Endodermal cell (in vitro differentiated cells): Measurements from ENCODE around the gene WIPF1. TPM values are rescaled to one million over a fixed set of nuclear protein-coding genes. Genes with fewer than 3 reads are reported as not detected.

ENCODE experiments used
- DNase-seq: peaks from one replicate; pipeline ENCODE4 v3.0.0-alpha.2; 2017
- H3K27ac ChIP-seq: 2 replicates; pipeline ENCODE4 v1.5.1; 2013; ENCODE audit warnings: mild to moderate bottlenecking, low read depth, low read length, moderate library complexity
- H3K27me3 ChIP-seq: 2 replicates; pipeline ENCODE4 v1.6.1; 2013; ENCODE audit warnings: mild to moderate bottlenecking, low read length, moderate library complexity; ENCODE audit not compliant: insufficient read depth, control insufficient read depth, poor library complexity, severe bottlenecking
- H3K36me3 ChIP-seq: 2 replicates; pipeline ENCODE4 v1.7.0; 2013; ENCODE audit warnings: mild to moderate bottlenecking, low read length, moderate library complexity; ENCODE audit not compliant: control insufficient read depth, insufficient read depth
- H3K4me1 ChIP-seq: one replicate; pipeline ENCODE4 v1.7.0; 2013; ENCODE audit warnings: low read length; ENCODE audit not compliant: control insufficient read depth, insufficient read depth
- H3K4me3 ChIP-seq: 2 replicates; pipeline ENCODE4 v1.5.1; 2013; ENCODE audit warnings: mild to moderate bottlenecking, low read length, moderate library complexity
- H3K9ac ChIP-seq: 2 replicates; pipeline ENCODE4 v1.6.1; 2013; ENCODE audit warnings: mild to moderate bottlenecking, low read length, moderate library complexity; ENCODE audit not compliant: poor library complexity, severe bottlenecking; ENCODE audit errors: extremely low read depth
- H3K9me3 ChIP-seq: 2 replicates; pipeline ENCODE4 v1.6.1; 2013; ENCODE audit warnings: mild to moderate bottlenecking, low read length, moderate library complexity; ENCODE audit not compliant: control insufficient read depth
- H3K27ac Mint-ChIP-seq: 2 replicates; pipeline ENCODE4 v1.8.0; 2020; ENCODE audit warnings: mixed read lengths
- H3K27me3 Mint-ChIP-seq: 2 replicates; pipeline ENCODE4 v1.8.0; 2021; ENCODE audit warnings: mild to moderate bottlenecking, mixed read lengths; ENCODE audit not compliant: insufficient read depth
- H3K36me3 Mint-ChIP-seq: 2 replicates; pipeline ENCODE4 v1.8.0; 2020; ENCODE audit warnings: low read depth, mixed read lengths
- H3K4me1 Mint-ChIP-seq: 2 replicates; pipeline ENCODE4 v1.8.0; 2020; ENCODE audit warnings: mixed read lengths
- H3K4me3 Mint-ChIP-seq: 2 replicates; pipeline ENCODE4 v1.8.0; 2020; ENCODE audit warnings: mild to moderate bottlenecking, moderate library complexity, mixed read lengths
- H3K9me3 Mint-ChIP-seq: 2 replicates; pipeline ENCODE4 v1.8.0; 2020; ENCODE audit warnings: mild to moderate bottlenecking, mixed read lengths
- WGBS, 2 experiments: methylation state at CpG; one replicate each; pipeline versions ENCODE4 v1.1.5 to v1.1.7; 2013; ENCODE audit warnings: missing lambda C conversion rate in 2 of 2, mixed read lengths in 1 of 2; ENCODE audit not compliant: insufficient coverage in 1 of 2, insufficient read length in 1 of 2; 5-methylcytosine and 5-hydroxymethylcytosine counted together
- total RNA-seq, 2 donors: library from RNA; stranded (reverse); fragmentation: NEBNext Ultra II Directional in 1 of 2; extraction: Animal tissue kit (Norgen Biotek cat#: 25700) in 1 of 2; gene quantifications; 2 replicates in 1 of 2; 3 replicates in 1 of 2; pipeline ENCODE4 v1.2.1, GENCODE V29; 2021
- TF ChIP-seq, protein P1 (sequence below): fragments of 200-600 bp; sonication (generic); conservative IDR thresholded peaks from 2 replicates; pipeline ENCODE4 v1.5.0; 2021; ENCODE audit warnings: antibody characterized with exemption, mild to moderate bottlenecking

The WIPF1 gene
- total RNA-seq, 2 donors from 2014 or later = 21.5 to 28.5 TPM

- no peaks in the 10 kb centered on the region for H3K9me3 ChIP-seq
- no peak overlapping the region for H3K9ac ChIP-seq
- no peaks in the 10 kb centered on the region for H3K36me3 ChIP-seq
- H3K9me3 Mint-ChIP-seq = no peaks in the 10 kb centered on the region
- TF ChIP-seq, protein P1, sequence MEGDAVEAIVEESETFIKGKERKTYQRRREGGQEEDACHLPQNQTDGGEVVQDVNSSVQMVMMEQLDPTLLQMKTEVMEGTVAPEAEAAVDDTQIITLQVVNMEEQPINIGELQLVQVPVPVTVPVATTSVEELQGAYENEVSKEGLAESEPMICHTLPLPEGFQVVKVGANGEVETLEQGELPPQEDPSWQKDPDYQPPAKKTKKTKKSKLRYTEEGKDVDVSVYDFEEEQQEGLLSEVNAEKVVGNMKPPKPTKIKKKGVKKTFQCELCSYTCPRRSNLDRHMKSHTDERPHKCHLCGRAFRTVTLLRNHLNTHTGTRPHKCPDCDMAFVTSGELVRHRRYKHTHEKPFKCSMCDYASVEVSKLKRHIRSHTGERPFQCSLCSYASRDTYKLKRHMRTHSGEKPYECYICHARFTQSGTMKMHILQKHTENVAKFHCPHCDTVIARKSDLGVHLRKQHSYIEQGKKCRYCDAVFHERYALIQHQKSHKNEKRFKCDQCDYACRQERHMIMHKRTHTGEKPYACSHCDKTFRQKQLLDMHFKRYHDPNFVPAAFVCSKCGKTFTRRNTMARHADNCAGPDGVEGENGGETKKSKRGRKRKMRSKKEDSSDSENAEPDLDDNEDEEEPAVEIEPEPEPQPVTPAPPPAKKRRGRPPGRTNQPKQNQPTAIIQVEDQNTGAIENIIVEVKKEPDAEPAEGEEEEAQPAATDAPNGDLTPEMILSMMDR = no peak
- no peaks in the 10 kb centered on the region for H3K27me3 ChIP-seq
- H3K36me3 Mint-ChIP-seq = no peaks in the 10 kb centered on the region
- no peak for DNase-seq
- H3K4me1 Mint-ChIP-seq = peaks cover 17% of the 10 kb centered on the region
- peaks cover 5% of the 10 kb centered on the region for H3K4me1 ChIP-seq
- no peak overlapping the region for H3K27ac Mint-ChIP-seq
- H3K27me3 Mint-ChIP-seq = no peaks in the 10 kb centered on the region
- no peak overlapping the region for H3K4me3 ChIP-seq
- no peak overlapping the region for H3K4me3 Mint-ChIP-seq
- no peak overlapping the region for H3K27ac ChIP-seq
- 93 to 94% methylated on average over 3 of the region's 3 CpGs for WGBS, 2 experiments
Observed at GRCh38 chr2:174617718-174618117, 20.1 kb upstream of the WIPF1 start.

DNA sequence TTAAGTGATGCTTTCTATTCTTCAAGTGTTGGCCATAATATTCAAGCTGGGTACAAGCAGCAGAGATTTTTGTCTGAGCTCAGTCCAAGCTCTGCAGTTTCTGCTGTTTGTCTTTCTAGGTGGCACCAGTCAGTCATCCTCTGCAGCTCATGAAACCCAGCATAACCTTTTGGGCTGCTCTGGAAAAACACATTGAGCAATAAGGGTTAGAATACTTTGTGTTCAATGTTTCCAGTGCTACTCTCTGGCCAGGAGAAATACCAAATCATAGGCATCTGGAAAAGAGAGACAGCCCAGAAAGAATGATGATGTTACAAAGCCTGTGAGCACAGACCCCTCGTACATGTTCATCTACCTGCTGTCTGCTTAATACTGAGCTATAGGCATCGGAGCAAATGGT lies 19.5 kb upstream of the WIPF1 start:
- H3K9me3 Mint-ChIP-seq = no peaks in the 10 kb centered on the region
- H3K27ac ChIP-seq = no peak overlapping the region
- no peaks in the 10 kb centered on the region for H3K27me3 ChIP-seq
- H3K4me1 ChIP-seq = peaks cover 5% of the 10 kb centered on the region
- no peaks in the 10 kb centered on the region for H3K27me3 Mint-ChIP-seq
- no peak overlapping the region for H3K9ac ChIP-seq
- no peaks in the 10 kb centered on the region for H3K36me3 ChIP-seq
- TF ChIP-seq, protein P1 = no peak
- peaks cover 17% of the 10 kb centered on the region for H3K4me1 Mint-ChIP-seq
- 98 to 100% methylated on average over 2 of the region's 2 CpGs for WGBS, 2 experiments
- no peak overlapping the region for H3K4me3 ChIP-seq
- no peak for DNase-seq
- H3K9me3 ChIP-seq = no peaks in the 10 kb centered on the region
- H3K4me3 Mint-ChIP-seq = no peak overlapping the region
- no peak overlapping the region for H3K27ac Mint-ChIP-seq
- H3K36me3 Mint-ChIP-seq = no peaks in the 10 kb centered on the region

DNA sequence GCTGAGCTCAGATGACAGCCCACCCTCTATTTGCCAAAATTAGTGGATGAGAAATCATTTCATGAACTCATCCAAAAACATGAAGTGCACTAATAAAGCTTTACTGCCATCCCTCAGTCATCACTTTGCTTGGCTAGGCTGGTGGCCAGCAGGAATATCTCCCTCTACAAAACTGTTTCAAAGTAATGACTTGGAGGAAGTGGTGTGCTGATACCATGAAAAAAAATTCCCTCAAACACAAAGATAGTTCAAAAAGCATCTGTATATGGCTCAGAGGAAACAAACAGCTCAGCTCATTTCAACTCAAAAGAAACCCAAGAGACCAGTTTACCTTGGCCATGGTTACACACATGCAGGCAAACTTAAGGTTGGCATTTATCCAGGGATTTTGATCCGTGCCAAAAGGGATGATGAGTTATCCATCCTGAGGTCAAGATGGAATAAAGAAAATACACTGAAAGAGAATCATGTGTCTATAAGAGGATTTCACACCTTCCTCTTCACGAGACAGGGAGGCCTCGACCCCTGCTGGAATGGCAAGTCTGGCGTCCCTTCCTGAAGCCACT lies 18.4 kb upstream of the WIPF1 start:
- H3K27me3 Mint-ChIP-seq = no peaks in the 10 kb centered on the region
- peaks cover 17% of the 10 kb centered on the region for H3K4me1 Mint-ChIP-seq
- Histone ChIP-seq H3K9ac (no peak overlapping the region), H3K27me3 (no peaks in the 10 kb centered on the region), H3K27ac (no peak overlapping the region), H3K4me1 (peaks cover 5% of the 10 kb centered on the region), H3K4me3 (no peak overlapping the region), H3K36me3 (no peaks in the 10 kb centered on the region), H3K9me3 (no peaks in the 10 kb centered on the region)
- H3K27ac Mint-ChIP-seq = no peak overlapping the region
- WGBS, 2 experiments = 89% methylated on average over 4 of the region's 4 CpGs
- no peaks in the 10 kb centered on the region for H3K9me3 Mint-ChIP-seq
- no peak overlapping the region for H3K4me3 Mint-ChIP-seq
- H3K36me3 Mint-ChIP-seq = no peaks in the 10 kb centered on the region
- DNase-seq = no peak
- TF ChIP-seq, protein P1 = no peak
